ENCODE results near the gene SAMD4A. TPM values are rescaled to one million over a fixed set of nuclear protein-coding genes. Genes with fewer than 3 reads are reported as not detected.
A peak's percentile ranks its signal among the peaks of the same experiment; 100 is the strongest.

The SAMD4A gene
- total RNA-seq, 1 donor from 2014 or later: 26.4 TPM

- no peak for DNase-seq (ENCODE audit: low read depth, low spot score)
These were observed 113.7 kb downstream of the SAMD4A start for GRCh38 chr14:54680651-54681050.

- no peak for DNase-seq (ENCODE audit: low read depth, low spot score)
These were observed 114.9 kb downstream of the SAMD4A start for GRCh38 chr14:54681811-54682261.

GRCh38 chr14:54682578-54682977 is 115.7 kb downstream of the SAMD4A start:
- DNase-seq (ENCODE audit: low read depth, low spot score): no peak

GRCh38 chr14:54683882-54684794 is 117.2 kb downstream of the SAMD4A start:
- no peak for DNase-seq (ENCODE audit: low read depth, low spot score)

GRCh38 chr14:54685286-54685845 is 118.4 kb downstream of the SAMD4A start:
- DNase-seq (ENCODE audit: low read depth, low spot score): no peak

GRCh38 chr14:54686219-54686870 is 119.4 kb downstream of the SAMD4A start:
- DNase-seq (ENCODE audit: low read depth, low spot score): peak; percentile 85

- DNase-seq (ENCODE audit: low read depth, low spot score): no peak
These were observed 120.2 kb downstream of the SAMD4A start for GRCh38 chr14:54686871-54687749.

GRCh38 chr14:54687750-54688119 is 120.8 kb downstream of the SAMD4A start:
- no peak for DNase-seq (ENCODE audit: low read depth, low spot score)

- DNase-seq (ENCODE audit: low read depth, low spot score): no peak
These were observed 121.3 kb downstream of the SAMD4A start for GRCh38 chr14:54688229-54688628.

GRCh38 chr14:54689928-54690327 is 123.0 kb downstream of the SAMD4A start:
- DNase-seq (ENCODE audit: low read depth, low spot score): no peak

- no peak for DNase-seq (ENCODE audit: low read depth, low spot score)
These were observed 124.0 kb downstream of the SAMD4A start for GRCh38 chr14:54690887-54691286.

GRCh38 chr14:54691525-54692283 is 124.8 kb downstream of the SAMD4A start:
- peak; percentile 37 for DNase-seq (ENCODE audit: low read depth, low spot score)

GRCh38 chr14:54692284-54692772 is 125.4 kb downstream of the SAMD4A start:
- no peak for DNase-seq (ENCODE audit: low read depth, low spot score)

- no peak for DNase-seq (ENCODE audit: low read depth, low spot score)
These were observed 126.8 kb downstream of the SAMD4A start for GRCh38 chr14:54693761-54694160.

GRCh38 chr14:54695196-54695595 is 128.3 kb downstream of the SAMD4A start:
- DNase-seq (ENCODE audit: low read depth, low spot score): no peak

GRCh38 chr14:54697001-54697400 is 130.1 kb downstream of the SAMD4A start:
- DNase-seq (ENCODE audit: low read depth, low spot score): no peak

GRCh38 chr14:54697803-54698202 is 130.9 kb downstream of the SAMD4A start:
- DNase-seq (ENCODE audit: low read depth, low spot score): no peak

GRCh38 chr14:54698501-54698900 is 131.6 kb downstream of the SAMD4A start:
- no peak for DNase-seq (ENCODE audit: low read depth, low spot score)

- no peak for DNase-seq (ENCODE audit: low read depth, low spot score)
These were observed 132.1 kb downstream of the SAMD4A start for GRCh38 chr14:54698966-54699530.

GRCh38 chr14:54699735-54700134 is 132.8 kb downstream of the SAMD4A start:
- no peak for DNase-seq (ENCODE audit: low read depth, low spot score)

All from pulmonary artery endothelial cell (primary cell).